Neutrophil (primary cell): ENCODE data around the gene COL16A1.

Source experiments
- H3K27ac ChIP-seq: fragments of 200-600 bp; sonication (generic); 2 replicates; pipeline ENCODE4 v1.5.1; 2016; ENCODE audit warnings: mild to moderate bottlenecking, moderate library complexity
- H3K27me3 ChIP-seq: fragments of 200-600 bp; sonication (generic); 2 replicates; pipeline ENCODE4 v1.6.0; 2016; ENCODE audit warnings: mild to moderate bottlenecking
- H3K36me3 ChIP-seq: fragments of 200-600 bp; sonication (generic); 2 replicates; pipeline ENCODE4 v1.5.1; 2017
- H3K4me1 ChIP-seq, 2 experiments: fragments of 200-600 bp in 1 of 2; sonication (generic) in 1 of 2; 1 replicate in 1 of 2; 2 replicates in 1 of 2; pipeline versions ENCODE4 v1.5.1 to v1.6.1; 2013 to 2016; ENCODE audit warnings: low read depth in 1 of 2, low read length in 1 of 2, mild to moderate bottlenecking in 1 of 2, moderate library complexity in 1 of 2; ENCODE audit not compliant: control insufficient read depth in 1 of 2, insufficient read depth in 1 of 2
- H3K4me3 ChIP-seq, 2 experiments: fragments of 200-600 bp in 1 of 2; sonication (generic) in 1 of 2; 1 replicate in 1 of 2; 2 replicates in 1 of 2; pipeline ENCODE4 v1.5.1; 2013 to 2016; ENCODE audit warnings: low read depth in 1 of 2, low read length in 1 of 2, mild to moderate bottlenecking in 1 of 2, moderate library complexity in 1 of 2
- H3K9me3 ChIP-seq: fragments of 200-600 bp; sonication (generic); 2 replicates; pipeline ENCODE4 v1.5.1; 2016
- TF ChIP-seq, protein P1 (sequence below): fragments of 200-600 bp; sonication (generic); IDR thresholded peaks from 2 replicates; pipeline ENCODE4 v1.5.1; 2016; ENCODE audit warnings: antibody characterized with exemption

Gene COL16A1

DNA sequence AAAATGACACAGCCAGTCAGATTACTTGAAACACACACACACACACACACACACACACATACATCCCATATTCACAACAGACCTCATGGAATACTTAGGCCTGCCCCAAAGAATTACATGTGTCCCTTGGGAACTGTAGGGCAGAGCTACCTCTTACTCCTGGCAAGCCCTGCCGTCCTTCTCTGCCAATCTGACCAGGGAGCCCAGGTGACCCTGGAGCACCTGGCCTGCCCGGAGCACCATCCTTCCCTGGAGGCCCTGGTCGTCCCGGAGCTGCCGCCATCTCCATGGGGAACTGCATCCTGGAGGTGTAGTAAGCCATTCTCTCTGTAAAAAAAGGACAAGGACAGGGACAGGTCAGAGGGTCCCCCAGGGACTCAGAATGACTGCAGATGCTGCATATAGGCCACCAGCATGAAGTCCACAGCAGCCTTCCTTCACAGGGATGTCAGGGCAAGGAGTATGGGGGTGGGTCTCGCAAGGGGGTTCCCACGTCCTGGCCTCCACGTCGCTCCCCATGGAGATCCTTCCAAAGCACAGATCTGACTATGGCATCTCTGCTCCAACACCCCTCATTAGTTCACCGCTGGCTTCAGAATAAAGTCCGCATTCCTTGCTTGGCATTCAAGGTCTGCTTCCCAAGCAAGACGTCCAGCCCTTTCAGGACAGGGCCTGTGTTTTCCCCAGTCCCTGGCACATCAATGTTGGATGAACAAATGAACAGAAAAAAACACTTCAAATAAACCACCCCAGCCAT is 49.9 kb downstream of the COL16A1 start:
- no peaks in the 10 kb centered on the region for H3K36me3 ChIP-seq
- H3K4me3 ChIP-seq = no peak overlapping the region
- TF ChIP-seq, protein P1, sequence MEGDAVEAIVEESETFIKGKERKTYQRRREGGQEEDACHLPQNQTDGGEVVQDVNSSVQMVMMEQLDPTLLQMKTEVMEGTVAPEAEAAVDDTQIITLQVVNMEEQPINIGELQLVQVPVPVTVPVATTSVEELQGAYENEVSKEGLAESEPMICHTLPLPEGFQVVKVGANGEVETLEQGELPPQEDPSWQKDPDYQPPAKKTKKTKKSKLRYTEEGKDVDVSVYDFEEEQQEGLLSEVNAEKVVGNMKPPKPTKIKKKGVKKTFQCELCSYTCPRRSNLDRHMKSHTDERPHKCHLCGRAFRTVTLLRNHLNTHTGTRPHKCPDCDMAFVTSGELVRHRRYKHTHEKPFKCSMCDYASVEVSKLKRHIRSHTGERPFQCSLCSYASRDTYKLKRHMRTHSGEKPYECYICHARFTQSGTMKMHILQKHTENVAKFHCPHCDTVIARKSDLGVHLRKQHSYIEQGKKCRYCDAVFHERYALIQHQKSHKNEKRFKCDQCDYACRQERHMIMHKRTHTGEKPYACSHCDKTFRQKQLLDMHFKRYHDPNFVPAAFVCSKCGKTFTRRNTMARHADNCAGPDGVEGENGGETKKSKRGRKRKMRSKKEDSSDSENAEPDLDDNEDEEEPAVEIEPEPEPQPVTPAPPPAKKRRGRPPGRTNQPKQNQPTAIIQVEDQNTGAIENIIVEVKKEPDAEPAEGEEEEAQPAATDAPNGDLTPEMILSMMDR = no peak

DNA sequence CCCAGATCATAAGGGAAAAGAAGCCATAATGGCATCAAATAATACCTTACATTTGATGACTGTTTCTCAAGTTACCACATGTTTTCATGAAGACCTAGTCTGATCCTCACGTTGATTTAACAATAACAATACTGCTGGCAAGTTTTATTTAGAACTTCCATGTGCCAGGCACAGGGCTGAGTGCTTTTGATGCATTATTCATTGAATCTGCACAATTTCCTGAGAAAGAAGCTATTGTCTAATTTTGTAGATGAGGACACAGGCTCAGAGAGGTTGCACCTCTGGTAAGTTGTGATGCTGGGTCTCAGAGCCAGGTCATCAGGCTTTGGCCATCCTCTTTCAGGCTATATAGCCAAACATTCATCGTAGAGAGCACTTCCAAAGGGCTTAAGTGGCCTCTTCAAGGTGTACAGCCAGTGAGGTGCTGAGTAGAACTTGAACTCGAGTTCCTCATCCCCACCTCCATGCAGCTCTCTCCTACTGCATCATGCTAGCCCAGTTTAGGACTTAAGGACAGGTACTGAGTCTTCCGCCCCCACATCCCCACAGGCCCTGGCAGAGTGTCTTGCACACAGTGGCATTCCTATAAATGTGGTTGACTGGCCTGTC is 50.8 kb downstream of the COL16A1 start:
- TF ChIP-seq, protein P1 = no peak
- Histone ChIP-seq H3K4me1 (peaks cover 27 to 36% of the 10 kb centered on the region in 2 experiments), H3K9me3 (no peaks in the 10 kb centered on the region), H3K36me3 (no peaks in the 10 kb centered on the region), H3K4me3 (no peak overlapping the region), H3K27me3 (no peaks in the 10 kb centered on the region), H3K27ac (no peak overlapping the region)

More for the DNA sequence above, 49.9 kb downstream of the COL16A1 start:
- no peaks in the 10 kb centered on the region for H3K27me3 ChIP-seq
- H3K27ac ChIP-seq = no peak overlapping the region
- H3K4me1 ChIP-seq = peaks cover 36 to 45% of the 10 kb centered on the region in 2 experiments
- H3K9me3 ChIP-seq = no peaks in the 10 kb centered on the region

DNA sequence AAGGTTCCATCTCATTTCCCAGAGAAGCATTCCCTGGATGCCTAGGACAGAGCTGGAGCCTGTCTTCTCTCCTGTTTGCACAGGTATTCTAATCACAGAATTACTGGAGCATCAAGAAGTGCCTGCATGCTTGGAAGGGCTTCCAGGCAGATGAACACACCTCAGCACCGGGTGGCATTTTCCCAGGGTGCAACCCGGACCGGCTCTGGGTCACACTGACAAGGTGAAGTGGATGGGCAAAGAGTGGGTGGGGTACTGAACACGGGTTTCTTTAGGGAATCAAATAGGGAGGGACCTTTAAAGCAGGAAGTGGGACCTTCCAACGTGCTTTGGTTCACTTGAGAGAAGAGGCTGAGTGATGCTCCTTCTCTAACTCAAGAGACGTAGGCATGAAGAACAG is 52.1 kb downstream of the COL16A1 start:
- no peak overlapping the region for H3K4me3 ChIP-seq

DNA sequence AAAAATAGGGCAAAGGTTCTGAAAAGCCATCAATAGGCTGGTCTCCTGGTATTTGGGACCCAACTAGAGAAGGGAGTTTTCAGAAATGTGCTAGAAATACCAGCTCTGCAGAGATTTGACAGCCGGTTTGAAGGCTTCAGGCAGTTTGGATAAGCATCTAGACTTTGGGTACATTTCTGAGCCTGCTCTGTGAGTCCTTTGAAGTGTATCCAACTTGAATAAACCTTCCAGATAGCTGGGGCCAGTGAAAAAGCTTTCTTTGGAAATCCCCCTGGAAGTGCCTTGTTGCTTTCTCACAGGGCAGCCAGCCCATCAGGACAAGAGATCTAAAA is 52.8 kb downstream of the COL16A1 start:
- Histone ChIP-seq H3K27me3 (no peaks in the 10 kb centered on the region), H3K27ac (no peak overlapping the region), H3K4me1 (peaks cover 7 to 17% of the 10 kb centered on the region in 2 experiments), H3K36me3 (no peaks in the 10 kb centered on the region), H3K9me3 (no peaks in the 10 kb centered on the region), H3K4me3 (no peak overlapping the region)
- TF ChIP-seq, protein P1 = no peak

More for the DNA sequence above, 52.1 kb downstream of the COL16A1 start:
- no peaks in the 10 kb centered on the region for H3K27me3 ChIP-seq
- TF ChIP-seq, protein P1 = no peak
- no peaks in the 10 kb centered on the region for H3K36me3 ChIP-seq
- no peak overlapping the region for H3K27ac ChIP-seq
- H3K9me3 ChIP-seq = no peaks in the 10 kb centered on the region
- peaks cover 14 to 24% of the 10 kb centered on the region in 2 experiments for H3K4me1 ChIP-seq

DNA sequence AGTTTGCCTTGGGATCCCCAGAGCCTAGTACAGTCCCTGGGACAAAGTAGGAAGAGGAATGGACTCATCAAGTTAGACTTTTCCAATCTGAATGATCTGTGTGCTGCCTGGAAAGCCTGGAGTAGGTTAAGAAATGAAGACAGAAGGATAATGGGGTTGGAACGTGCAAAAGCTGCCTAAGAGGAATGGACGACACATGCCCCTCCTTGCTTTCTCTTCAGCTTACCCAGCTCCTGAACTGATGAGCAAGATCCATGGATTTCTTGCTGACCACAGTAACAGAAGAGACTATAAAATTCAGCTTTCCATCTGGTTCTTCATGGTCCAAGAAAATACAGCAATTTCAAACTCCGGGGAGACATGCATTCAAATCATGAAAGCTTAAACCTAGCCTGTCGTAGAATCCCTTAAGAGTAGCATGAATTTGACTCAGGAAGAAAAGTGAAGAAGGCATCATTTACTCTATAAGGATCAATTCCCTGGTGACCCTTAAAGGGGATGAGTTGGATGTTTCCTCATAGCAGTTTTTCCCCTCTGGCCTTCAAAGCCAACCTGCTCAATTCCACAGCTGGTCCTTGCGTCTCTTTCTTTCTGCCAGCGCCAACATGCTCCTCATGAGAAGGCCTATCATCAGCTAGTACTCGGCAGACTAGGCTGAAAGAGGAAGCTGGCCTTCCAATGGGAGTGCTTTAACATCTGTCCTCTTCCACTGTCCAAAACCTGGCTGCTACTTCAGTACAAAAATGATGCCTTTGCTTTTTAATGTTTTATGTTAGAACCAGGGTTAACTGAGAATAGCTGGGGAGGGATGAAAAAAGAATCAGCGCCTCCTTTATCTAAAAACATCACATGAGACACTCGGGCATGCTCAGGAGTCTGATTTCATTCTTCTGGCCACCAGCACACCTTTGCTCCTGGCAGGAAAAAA is 53.4 kb downstream of the COL16A1 start:
- Histone ChIP-seq H3K4me1 (peaks cover 7 to 15% of the 10 kb centered on the region in 2 experiments), H3K4me3 (no peak overlapping the region), H3K9me3 (no peaks in the 10 kb centered on the region), H3K36me3 (no peaks in the 10 kb centered on the region), H3K27me3 (no peaks in the 10 kb centered on the region), H3K27ac (no peak overlapping the region)
- TF ChIP-seq, protein P1 = no peak
